Activated CD4-positive, alpha-beta T cell treated with anti-CD3 and anti-CD28 coated beads, Interleukin-2, amount 50 U/mL, for 48 hours (primary cell): ENCODE data around the gene SEMA6D.

ENCODE experiments used
- DNase-seq, 2 experiments: peaks; one replicate each; pipeline ENCODE4 v3.0.0-alpha.2; 2020

SEMA6D gene

GRCh38 chr15:47792231-47792630 is 74.9 kb downstream of the SEMA6D start:
- DNase-seq: no peak

- no peak for DNase-seq
Measured at GRCh38 chr15:47794252-47794914, 77.1 kb downstream of the SEMA6D start.

- no peak for DNase-seq
Measured at GRCh38 chr15:47795864-47796263, 78.6 kb downstream of the SEMA6D start.

GRCh38 chr15:47796339-47796738 is 79.0 kb downstream of the SEMA6D start:
- DNase-seq: no peak

- DNase-seq: no peak
Measured at GRCh38 chr15:47796830-47797229, 79.5 kb downstream of the SEMA6D start.

GRCh38 chr15:47801522-47801921 is 84.2 kb downstream of the SEMA6D start:
- no peak for DNase-seq

GRCh38 chr15:47802216-47802615 is 84.9 kb downstream of the SEMA6D start:
- no peak for DNase-seq

- DNase-seq: no peak
Measured at GRCh38 chr15:47803767-47804166, 86.5 kb downstream of the SEMA6D start.

GRCh38 chr15:47804733-47805132 is 87.4 kb downstream of the SEMA6D start:
- no peak for DNase-seq

GRCh38 chr15:47806008-47806407 is 88.7 kb downstream of the SEMA6D start:
- DNase-seq: no peak

GRCh38 chr15:47811172-47811571 is 93.9 kb downstream of the SEMA6D start:
- no peak for DNase-seq

- no peak for DNase-seq
Measured at GRCh38 chr15:47812470-47812999, 95.2 kb downstream of the SEMA6D start.

- DNase-seq: no peak
Measured at GRCh38 chr15:47813748-47814384, 96.6 kb downstream of the SEMA6D start.

- no peak for DNase-seq
Measured at GRCh38 chr15:47814620-47815019, 97.3 kb downstream of the SEMA6D start.

GRCh38 chr15:47817969-47818548 is 100.8 kb downstream of the SEMA6D start:
- DNase-seq: no peak

GRCh38 chr15:47819158-47819557 is 101.9 kb downstream of the SEMA6D start:
- DNase-seq: no peak

GRCh38 chr15:47820057-47820746 is 102.9 kb downstream of the SEMA6D start:
- DNase-seq: no peak

GRCh38 chr15:47820747-47821319 is 103.5 kb downstream of the SEMA6D start:
- no peak for DNase-seq

GRCh38 chr15:47822048-47822447 is 104.7 kb downstream of the SEMA6D start:
- DNase-seq: no peak
